ENCODE measurements around the gene AKAP6.

Gene AKAP6

DNA sequence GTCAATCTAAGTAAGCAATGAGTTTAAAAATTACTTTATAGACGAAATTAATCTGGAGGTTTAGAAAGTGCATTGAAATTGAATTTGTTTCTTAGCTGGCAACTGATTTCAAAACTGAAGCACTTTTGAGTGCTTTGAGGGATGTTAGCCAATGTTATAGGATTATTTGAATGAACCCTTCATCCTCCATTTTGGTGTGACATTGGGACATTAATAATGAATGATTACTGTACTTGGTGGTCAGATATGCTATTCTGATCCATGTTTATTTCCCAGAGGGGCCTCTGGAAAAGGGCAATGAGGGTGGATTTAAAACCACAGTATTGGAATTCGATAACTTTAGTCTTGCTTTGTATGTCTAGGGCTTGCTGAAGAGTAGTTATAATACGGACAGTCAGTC lies 183.2 kb downstream of the AKAP6 start:
- Histone ChIP-seq H3K9ac (no peak overlapping the region), H3K27me3 (ENCODE audit: control insufficient read depth, insufficient read depth, low read length) (no peaks in the 10 kb centered on the region), H2AFZ (no peak overlapping the region), H3K79me2 (no peaks in the 10 kb centered on the region), H3K27ac (no peak overlapping the region), H3K4me1 (no peaks in the 10 kb centered on the region), H3K9me3 (ENCODE audit: control insufficient read depth, low read length) (no peaks in the 10 kb centered on the region), H3K4me3 (ENCODE audit: low read depth, low read length) (no peak overlapping the region), H3K4me2 (ENCODE audit: low read length) (no peak overlapping the region), H3K36me3 (ENCODE audit: control insufficient read depth, insufficient read depth, low read length) (no peaks in the 10 kb centered on the region)
- TF ChIP-seq CTCF (IDR thresholded peaks at IDR 0.05): no peak

- Histone ChIP-seq H2AFZ (no peak overlapping the region), H3K9me3 (ENCODE audit: control insufficient read depth, low read length) (no peaks in the 10 kb centered on the region), H3K4me2 (ENCODE audit: low read length) (no peak overlapping the region), H3K4me1 (no peaks in the 10 kb centered on the region), H3K9ac (no peak overlapping the region), H3K4me3 (ENCODE audit: low read depth, low read length) (no peak overlapping the region), H3K27ac (no peak overlapping the region), H3K27me3 (ENCODE audit: control insufficient read depth, insufficient read depth, low read length) (no peaks in the 10 kb centered on the region), H3K36me3 (ENCODE audit: control insufficient read depth, insufficient read depth, low read length) (no peaks in the 10 kb centered on the region), H3K79me2 (no peaks in the 10 kb centered on the region)
- no peak for TF ChIP-seq CTCF (IDR thresholded peaks at IDR 0.05)
Measured at GRCh38 chr14:32512813-32513212, 183.7 kb downstream of the AKAP6 start.

DNA sequence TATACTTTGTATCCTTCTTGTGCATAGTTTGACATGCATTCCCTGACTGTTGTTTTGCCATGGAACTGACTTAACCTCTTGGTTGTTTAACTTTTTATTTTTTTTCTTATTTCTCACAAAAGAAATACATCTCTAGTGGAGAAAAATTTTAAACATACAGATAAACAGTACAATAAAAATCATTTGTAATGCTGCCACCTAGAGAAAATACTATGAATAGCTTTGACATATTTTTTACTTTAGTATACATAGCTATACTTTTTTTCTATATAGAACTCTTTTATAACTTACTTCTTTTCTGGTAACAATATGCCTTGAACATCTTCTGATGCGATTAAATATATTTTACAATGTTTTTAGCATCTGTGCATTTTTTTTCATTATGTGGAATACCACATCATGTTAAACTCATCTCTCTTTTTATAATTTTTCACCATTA lies 184.5 kb downstream of the AKAP6 start:
- Histone ChIP-seq H3K27ac (no peak overlapping the region), H3K27me3 (ENCODE audit: control insufficient read depth, insufficient read depth, low read length) (no peaks in the 10 kb centered on the region), H3K9me3 (ENCODE audit: control insufficient read depth, low read length) (no peaks in the 10 kb centered on the region), H3K4me2 (ENCODE audit: low read length) (no peak overlapping the region), H3K4me1 (no peaks in the 10 kb centered on the region), H3K4me3 (ENCODE audit: low read depth, low read length) (no peak overlapping the region), H2AFZ (no peak overlapping the region), H3K79me2 (no peaks in the 10 kb centered on the region), H3K9ac (no peak overlapping the region), H3K36me3 (ENCODE audit: control insufficient read depth, insufficient read depth, low read length) (no peaks in the 10 kb centered on the region)
- peak; percentile 29 for TF ChIP-seq CTCF (IDR thresholded peaks at IDR 0.05)

DNA sequence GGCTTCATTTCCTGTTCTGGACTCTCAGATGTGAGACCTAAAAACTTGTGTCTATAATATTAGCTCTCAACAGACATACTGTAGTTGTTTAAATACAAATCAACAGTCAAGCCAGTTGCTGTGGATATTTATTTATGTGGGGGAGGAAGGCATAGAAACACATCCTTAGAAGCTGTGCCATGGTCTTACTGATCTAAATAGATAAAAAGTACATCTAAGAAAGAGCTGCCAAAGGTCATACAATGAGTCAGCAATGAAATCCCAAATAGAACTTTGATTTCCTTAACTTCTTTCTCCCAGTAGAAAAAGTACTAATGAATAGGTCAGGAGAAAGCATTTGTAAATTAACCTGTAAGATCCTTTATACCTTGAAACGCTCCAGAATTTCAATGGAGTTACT lies 185.1 kb downstream of the AKAP6 start:
- Histone ChIP-seq H3K27me3 (ENCODE audit: control insufficient read depth, insufficient read depth, low read length) (no peaks in the 10 kb centered on the region), H2AFZ (no peak overlapping the region), H3K4me3 (ENCODE audit: low read depth, low read length) (no peak overlapping the region), H3K79me2 (no peaks in the 10 kb centered on the region), H3K4me2 (ENCODE audit: low read length) (no peak overlapping the region), H3K4me1 (no peaks in the 10 kb centered on the region), H3K9me3 (ENCODE audit: control insufficient read depth, low read length) (no peaks in the 10 kb centered on the region), H3K36me3 (ENCODE audit: control insufficient read depth, insufficient read depth, low read length) (no peaks in the 10 kb centered on the region), H3K9ac (no peak overlapping the region), H3K27ac (no peak overlapping the region)
- no peak for TF ChIP-seq CTCF (IDR thresholded peaks at IDR 0.05)

DNA sequence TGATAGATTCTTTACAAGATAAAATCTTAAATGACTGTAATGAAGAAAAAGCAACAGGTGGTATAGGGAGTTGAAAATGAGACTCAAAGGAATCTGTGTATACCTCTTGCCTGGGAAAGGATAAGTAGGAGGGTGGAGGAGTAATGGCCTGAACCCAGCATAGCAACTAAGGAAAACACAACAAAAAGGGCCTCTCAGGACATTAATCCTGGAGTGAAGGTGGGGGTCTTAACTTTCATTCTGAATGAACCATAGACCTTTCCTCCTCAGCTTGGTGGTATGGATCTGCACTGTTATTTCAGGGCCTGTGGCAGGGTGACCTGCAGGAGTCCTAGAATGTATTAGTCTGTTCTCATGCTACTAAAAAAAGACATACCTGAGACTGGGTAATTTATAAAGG lies 185.6 kb downstream of the AKAP6 start:
- no peaks in the 10 kb centered on the region for H3K9me3 ChIP-seq (ENCODE audit: control insufficient read depth, low read length)
- H3K4me3 ChIP-seq (ENCODE audit: low read depth, low read length): no peak overlapping the region
- H3K27me3 ChIP-seq (ENCODE audit: control insufficient read depth, insufficient read depth, low read length): no peaks in the 10 kb centered on the region
- no peak overlapping the region for H3K27ac ChIP-seq
- no peaks in the 10 kb centered on the region for H3K4me1 ChIP-seq
- no peak overlapping the region for H3K4me2 ChIP-seq (ENCODE audit: low read length)
- no peaks in the 10 kb centered on the region for H3K79me2 ChIP-seq
- no peak overlapping the region for H2AFZ ChIP-seq
- H3K9ac ChIP-seq: no peak overlapping the region
- TF ChIP-seq CTCF (IDR thresholded peaks at IDR 0.05): no peak
- no peaks in the 10 kb centered on the region for H3K36me3 ChIP-seq (ENCODE audit: control insufficient read depth, insufficient read depth, low read length)

Measured in parathyroid adenoma (tissue), 2 donors.